Left ventricle myocardium superior (tissue), 1 donor: ENCODE measurements around the gene ME3. TPM values are rescaled to one million over a fixed set of nuclear protein-coding genes. Genes with fewer than 3 reads are reported as not detected.

Source experiments
- ATAC-seq: fragments of 200-7000 bp; cut with Tn5 transposase; one replicate; pipeline ENCODE4 v1.9.1; 2020; ENCODE audit warnings: mild to moderate bottlenecking, moderate library complexity
- DNase-seq: peaks from one replicate; pipeline ENCODE4 v3.0.0-alpha.2; 2020
- intact Hi-C: fragments of 100-400 bp; cut with micrococcal nuclease; formaldehyde crosslinking; loops from one replicate; pipeline ENCODE4 v1.11.0; 2022
- total RNA-seq: library from RNA; stranded (reverse); fragmentation: NEBNext Ultra II Directional; extraction: Animal tissue kit (Norgen Biotek cat#: 25700); gene quantifications from one replicate; pipeline ENCODE4 v1.2.1, GENCODE V29; 2021
- donor health status: DM: no; HTN: yes; CAD: no; lungs with severe emphysema.

The ME3 gene
- total RNA-seq, 1 donor from 2014 or later: 29.8 TPM

DNA sequence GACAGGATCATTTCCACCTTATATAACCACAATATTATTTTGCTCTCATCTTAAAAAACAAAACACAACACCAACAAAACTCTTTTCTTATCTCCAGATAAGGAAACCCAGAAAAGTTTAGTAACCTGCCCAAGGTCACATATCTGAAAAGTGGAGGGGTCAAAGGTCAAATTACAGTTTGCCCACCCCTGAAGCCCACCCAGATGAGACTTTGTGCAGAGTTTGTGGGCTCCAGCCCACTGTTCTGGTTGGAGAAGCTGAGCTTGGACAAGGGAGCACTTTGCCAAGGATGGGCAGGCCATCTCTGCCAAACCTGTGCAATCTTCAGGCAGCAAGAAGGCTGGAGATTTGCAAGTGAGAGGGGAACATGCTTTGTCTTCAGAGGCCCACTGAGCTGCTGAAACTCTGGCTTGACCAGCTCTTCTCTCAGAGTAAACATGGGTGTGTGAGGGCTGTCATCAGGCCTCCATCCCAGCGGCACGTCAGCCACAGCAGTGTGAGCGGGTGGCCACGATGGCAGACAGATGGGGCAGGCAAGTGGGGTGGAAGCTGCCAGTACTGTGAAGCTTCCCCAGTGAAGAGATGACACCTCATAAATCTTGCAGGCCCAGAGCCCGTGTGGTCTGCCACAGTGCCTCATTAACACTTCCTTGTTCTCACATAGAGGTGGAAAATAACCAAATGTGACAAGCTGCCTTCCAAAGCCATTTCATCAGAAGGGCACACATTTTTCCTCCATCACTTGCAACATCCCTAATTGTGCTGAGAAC is 186.0 kb downstream of the ME3 start:
- DNase-seq (peak; percentile 45), ATAC-seq (peak; percentile 19)
- intact Hi-C loops: no loop called here

DNA sequence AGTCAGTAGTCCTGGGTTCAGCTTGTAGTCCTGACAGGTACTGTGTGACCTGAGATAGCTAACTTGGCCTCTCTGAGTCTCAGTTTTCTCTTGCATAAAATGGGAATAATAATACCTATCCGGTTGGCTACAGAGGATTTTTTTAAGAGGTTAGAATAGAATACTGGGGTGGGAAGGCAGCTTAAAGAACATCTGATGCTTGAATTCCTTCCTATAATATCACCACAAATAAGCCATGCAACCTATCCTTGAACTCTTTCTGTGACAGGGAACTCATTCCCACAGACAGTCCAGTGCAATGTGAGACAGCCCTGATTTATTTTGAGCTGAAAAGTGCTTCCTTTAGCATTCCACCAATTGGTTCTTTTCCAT is 187.6 kb downstream of the ME3 start:
- intact Hi-C loops: no loop called here

GRCh38 chr11:86483940-86484794 is 188.2 kb downstream of the ME3 start:
- peak; percentile 71 for ATAC-seq
- intact Hi-C loops: no loop called here
- peak; percentile 56 for DNase-seq

More for the DNA sequence above, 187.6 kb downstream of the ME3 start:
- no peak for DNase-seq
- ATAC-seq: no peak

DNA sequence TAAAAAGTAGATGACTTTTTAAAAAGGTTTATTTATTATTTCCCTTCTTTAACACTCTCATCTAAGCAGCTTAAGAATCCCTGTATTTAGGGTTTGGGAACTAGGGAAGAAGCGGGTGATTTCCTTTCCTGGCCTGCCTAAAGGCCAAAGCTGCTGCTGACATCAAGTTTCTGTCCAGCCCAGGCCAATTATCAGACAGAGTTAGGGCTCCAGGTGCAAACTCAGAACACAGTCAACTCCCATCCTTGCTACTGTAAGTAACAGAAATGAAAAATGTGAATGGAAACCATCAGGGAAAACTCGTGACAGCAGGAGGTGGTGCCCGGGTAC is 188.8 kb downstream of the ME3 start:
- ATAC-seq: peak; percentile 20
- no peak for DNase-seq
- intact Hi-C loops: no loop called here

DNA sequence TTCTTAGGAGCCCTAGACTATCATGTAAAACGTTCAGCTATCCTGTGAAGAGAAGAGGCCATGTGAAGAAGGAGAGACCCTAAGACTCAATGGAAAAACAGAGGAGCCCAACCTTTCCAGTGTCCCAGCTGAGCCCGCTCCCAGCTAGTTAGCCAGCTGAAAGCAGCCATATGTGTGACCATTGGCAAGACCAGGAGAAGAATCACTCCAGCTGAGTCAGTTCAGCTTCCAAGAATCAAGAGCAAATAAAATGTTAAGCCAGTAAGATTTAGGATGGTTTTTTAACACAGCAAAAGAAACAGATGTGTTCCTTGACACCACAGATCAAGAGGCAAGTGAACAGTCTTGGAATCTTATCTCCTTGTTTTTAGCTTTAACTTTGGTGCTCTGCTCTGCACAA is 189.7 kb downstream of the ME3 start:
- intact Hi-C loops: no loop called here
- ATAC-seq (peak; percentile 61), DNase-seq (no peak)

DNA sequence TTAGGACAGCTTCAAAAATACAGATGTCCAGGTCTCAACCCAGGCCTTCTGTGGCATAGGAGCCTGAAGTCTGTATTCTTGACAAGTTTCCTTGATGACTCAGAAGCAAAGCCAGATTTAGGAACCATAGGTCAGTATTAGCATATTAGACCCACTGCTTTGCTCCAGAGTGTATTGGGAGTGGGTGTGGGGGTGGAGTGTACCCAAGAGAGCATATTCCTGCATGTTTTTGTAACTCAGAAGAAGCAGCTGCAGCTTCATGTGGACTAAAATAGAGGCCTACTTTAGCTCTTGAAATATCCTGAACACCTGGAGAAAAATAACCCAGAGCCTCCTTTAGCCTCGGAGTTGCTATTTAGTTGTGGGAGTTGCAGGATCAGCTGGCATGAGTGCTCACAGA is 191.0 kb downstream of the ME3 start:
- intact Hi-C loops: no loop called here
- no peak for DNase-seq
- no peak for ATAC-seq

DNA sequence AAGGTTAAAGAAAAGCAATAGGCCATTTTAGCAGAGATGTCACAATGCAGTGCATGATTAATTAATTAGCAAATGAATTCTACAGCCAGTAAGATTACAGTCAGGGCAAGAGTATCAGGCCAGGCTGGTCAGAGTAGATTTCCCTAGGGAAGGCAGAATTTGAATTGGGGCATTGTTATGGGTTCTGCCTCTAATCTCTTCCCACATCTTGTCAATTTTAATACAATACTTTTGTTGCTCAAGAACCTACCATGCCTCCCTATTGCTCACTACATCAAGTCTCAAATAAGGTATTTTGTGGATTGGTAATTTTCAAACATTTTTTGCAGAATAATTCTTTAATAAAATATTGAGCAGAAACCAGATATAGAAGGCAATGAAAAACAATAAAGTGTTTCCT is 194.1 kb downstream of the ME3 start:
- intact Hi-C loops: no loop called here
- no peak for DNase-seq
- ATAC-seq: no peak

DNA sequence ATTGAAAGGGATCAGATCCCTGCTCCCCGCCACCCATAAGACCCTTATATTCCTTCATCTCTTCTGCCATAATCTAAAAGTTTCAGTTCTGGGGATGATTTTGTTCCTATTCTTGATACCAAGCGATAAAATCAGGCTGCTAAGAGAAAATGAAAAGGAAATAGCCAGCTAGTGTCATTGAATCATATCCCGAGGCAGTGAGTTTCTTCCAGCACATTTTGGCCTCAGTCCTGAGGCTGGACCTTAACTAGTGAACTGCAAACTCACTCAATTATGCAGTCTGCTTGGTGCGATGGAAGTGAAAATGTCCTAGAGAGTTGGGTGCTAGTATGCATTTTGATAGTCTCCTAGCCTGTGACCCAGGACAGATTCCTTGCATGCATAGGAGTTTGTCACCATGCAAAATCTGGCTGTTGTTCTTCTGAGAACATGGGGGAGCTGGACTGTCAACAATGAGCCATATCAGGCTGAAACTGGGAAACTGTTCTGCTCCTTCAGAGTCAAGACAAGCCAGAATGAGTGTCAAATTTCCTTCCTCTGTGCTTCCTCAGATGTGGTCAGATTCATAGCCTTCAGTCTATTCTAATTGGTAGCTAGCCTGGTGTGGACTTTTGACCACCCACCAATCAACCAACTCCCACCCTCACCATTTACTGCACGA is 194.8 kb downstream of the ME3 start:
- intact Hi-C loops: no loop called here
- DNase-seq (no peak), ATAC-seq (peak; percentile 39)

DNA sequence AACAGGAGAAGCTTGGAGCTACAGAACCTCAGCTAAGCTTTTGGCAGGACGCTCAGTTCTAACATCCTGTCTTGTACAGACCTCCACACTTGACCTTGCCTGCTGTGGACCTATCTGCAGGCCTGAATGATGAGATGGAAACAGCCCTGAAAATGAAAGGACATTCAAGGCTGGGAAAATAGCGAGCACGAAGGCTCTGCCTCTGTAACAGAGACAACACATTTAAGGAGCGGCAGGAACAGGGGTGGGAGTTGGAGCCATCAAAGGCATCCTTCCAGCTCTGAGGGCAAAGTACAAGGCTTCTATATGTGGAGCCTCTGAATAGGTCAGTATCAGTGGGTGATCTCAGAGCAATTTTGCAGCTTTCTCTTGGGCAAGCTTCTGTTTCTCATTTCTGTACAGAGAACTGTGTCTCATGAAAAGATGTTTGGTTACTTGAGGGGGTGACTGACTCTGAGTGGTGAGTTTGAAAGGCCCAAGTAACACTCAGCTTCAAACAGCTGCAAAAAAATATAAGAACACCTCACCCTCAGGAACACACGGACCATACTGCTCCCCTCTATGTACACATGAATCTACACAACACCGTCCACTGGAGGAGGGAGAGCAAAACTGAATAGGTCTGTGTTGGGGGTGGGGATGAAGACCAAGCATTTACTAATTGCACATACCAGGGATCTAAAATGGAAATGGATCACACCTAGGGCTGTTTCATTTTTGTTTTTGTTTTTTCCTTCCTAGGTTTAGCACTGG is 196.1 kb downstream of the ME3 start:
- DNase-seq: no peak
- intact Hi-C loops: no loop called here
- ATAC-seq: peak; percentile 80

GRCh38 chr11:86475027-86475426 is 197.4 kb downstream of the ME3 start:
- DNase-seq: no peak
- intact Hi-C loops: no loop called here
- no peak for ATAC-seq

DNA sequence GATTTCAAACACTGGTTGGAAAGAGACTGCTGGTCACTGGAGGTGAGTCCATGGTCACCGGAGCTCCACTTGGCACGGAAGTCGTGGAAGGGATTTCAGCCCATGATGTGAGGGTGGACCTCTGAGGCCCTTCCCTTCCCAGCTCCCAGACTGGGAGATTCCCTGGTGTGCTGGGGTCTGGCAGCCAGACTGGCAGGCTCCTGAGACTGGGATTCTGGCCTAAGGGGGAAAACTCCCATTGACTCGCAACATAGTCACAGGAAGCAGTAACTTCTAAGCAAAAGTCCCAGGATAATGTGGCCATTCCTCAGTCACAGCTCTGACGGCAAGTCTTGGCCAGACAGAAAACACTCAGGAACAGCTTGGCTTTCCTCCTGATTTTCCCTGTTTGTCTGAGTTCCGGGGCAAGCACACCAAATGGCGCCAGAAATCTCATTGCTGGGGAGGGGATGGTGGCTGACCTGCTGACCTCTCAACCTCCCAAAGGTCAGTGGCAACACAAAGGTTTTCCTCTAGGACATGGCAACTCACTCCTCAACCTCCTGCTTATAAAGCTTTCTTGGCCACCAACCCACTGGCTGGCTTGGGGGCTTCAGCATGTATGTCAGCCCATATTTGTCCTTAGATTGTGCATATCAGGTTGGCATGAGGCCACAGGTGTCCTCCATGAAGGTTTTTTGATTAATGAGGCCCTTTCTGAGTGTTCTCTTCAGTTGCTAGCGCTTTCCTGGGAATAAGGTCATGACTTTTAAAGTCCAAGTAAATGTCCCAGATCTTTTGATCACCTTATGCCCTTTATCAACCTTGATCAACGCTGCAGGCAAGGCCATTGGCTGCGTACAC is 198.2 kb downstream of the ME3 start:
- peak; percentile 39 for ATAC-seq
- DNase-seq: peak; percentile 46
- intact Hi-C loops: no loop called here

GRCh38 chr11:86469491-86470388 is 202.7 kb downstream of the ME3 start:
- peak; percentile 70 for ATAC-seq
- peak; percentile 40 for DNase-seq
- intact Hi-C loops: no loop called here

DNA sequence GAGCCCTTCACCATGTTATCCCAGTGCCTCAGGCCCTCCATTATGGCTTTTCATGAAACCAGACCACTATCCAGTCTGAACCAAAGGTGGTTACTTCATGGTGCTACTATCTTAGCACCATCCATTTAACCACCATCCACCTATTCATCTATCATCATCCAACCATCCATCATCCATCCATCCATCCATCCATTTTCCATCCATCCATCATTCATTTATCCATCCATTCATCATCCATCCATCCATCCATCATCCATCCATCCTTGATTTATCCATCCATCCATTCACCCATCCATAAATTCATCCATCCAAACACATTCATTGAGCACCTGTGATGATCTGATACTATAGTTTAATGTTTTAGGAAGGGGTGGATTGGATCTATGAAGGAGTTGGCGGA is 204.2 kb downstream of the ME3 start:
- intact Hi-C loops: no loop called here
- no peak for ATAC-seq

DNA sequence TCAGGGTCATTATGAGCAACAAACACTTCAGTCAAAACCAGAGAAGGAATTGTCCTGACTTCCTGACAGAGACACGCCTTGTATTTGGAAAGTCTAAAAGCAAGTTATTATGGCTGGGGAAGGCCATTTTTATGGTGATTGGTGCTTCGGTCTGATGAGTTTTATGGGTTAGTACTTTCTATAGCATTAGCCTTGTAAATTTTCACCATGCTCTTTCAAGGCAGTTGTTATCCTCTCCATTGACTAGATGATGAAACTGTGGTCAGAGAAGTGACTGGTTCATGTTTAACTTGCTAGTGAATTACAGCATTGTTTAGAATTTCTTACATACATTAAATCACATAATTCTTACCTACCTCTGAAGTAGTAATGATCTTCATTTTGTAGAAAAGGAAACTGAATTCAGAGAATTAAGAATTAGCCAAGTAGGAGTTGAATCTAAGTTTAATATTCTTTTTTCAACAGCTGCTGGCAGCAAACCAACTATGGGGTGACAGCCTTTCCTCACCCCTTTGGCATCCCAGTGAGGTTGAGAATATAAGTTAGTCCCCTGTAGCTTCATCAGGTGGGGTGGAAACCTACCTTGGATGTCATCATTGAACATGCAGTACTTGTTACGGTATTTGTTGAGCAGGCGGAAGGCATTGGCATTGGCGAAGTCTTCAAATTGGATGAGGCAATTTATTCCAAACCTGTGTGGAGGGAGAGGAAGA is 207.8 kb downstream of the ME3 start:
- DNase-seq (no peak), ATAC-seq (no peak)
- intact Hi-C loops: no loop called here

More for the DNA sequence above, 204.2 kb downstream of the ME3 start:
- DNase-seq: no peak

DNA sequence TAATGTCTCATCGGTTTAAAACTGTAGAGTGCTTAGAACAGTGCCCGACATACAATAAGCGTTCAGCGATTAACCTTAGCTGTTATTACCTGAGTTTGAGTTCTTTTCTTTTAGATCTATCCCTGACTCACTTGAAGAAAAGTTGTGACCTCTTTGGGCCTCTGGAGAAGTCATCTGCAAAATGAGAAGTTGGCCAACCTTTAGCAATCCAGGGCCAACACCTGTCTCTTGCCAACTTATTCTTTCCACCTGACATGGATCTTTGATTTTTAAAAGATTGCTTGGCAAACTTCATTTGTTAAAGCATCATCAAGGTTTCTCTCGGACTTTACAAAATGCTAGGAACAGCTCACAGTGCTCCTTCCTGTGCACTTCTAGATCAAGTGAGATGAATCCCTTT is 208.5 kb downstream of the ME3 start:
- no peak for DNase-seq
- intact Hi-C loops: no loop called here
- ATAC-seq: no peak

- intact Hi-C loops: no loop called here
- no peak for ATAC-seq
- no peak for DNase-seq
These were observed 209.3 kb downstream of the ME3 start for GRCh38 chr11:86463120-86463519.

- DNase-seq (no peak), ATAC-seq (no peak)
- intact Hi-C loops: no loop called here
These were observed 210.5 kb downstream of the ME3 start for GRCh38 chr11:86461892-86462291.
